ENCODE results near the gene ICOS. TPM values are rescaled to one million over a fixed set of nuclear protein-coding genes. Genes with fewer than 3 reads are reported as not detected.

The ICOS gene
- total and polyA plus RNA-seq, 9 donors: 0.05 to 0.40 (median 0.11) TPM; not detected in 4

GRCh38 chr2:203971251-203971650 is 34.7 kb downstream of the ICOS start:
- no peaks in the 10 kb centered on the region for H3K4me1 ChIP-seq (ENCODE audit: insufficient read depth)
- no peaks in the 10 kb centered on the region for H3K27me3 ChIP-seq
- H3K36me3 ChIP-seq: no peaks in the 10 kb centered on the region
- intact Hi-C loops (cut with DNase I): no loop called here
- H3K4me3 ChIP-seq: no peak overlapping the region
- 50 to 53% (median 52%) methylated on average over 5 of the region's 5 CpGs for WGBS, 3 donors
- TF ChIP-seq EP300 (IDR thresholded peaks at IDR 0.05): no peak
- TF ChIP-seq POLR2A (IDR thresholded peaks at IDR 0.05): no peak
- TF ChIP-seq CTCF (IDR thresholded peaks at IDR 0.05): no peak
- no peaks in the 10 kb centered on the region for H3K9me3 ChIP-seq
- no peak overlapping the region for H3K27ac ChIP-seq
- DNase-seq: no peak

- intact Hi-C loops (cut with DNase I): no loop called here
- TF ChIP-seq CTCF (IDR thresholded peaks at IDR 0.05) (no peak), EP300 (IDR thresholded peaks at IDR 0.05) (no peak), POLR2A (IDR thresholded peaks at IDR 0.05) (no peak)
- Histone ChIP-seq H3K4me1 (ENCODE audit: insufficient read depth) (no peaks in the 10 kb centered on the region), H3K4me3 (no peak overlapping the region), H3K27me3 (no peaks in the 10 kb centered on the region), H3K9me3 (no peaks in the 10 kb centered on the region), H3K36me3 (no peaks in the 10 kb centered on the region), H3K27ac (no peak overlapping the region)
- DNase-seq: no peak
Observed at GRCh38 chr2:203972066-203972465, 35.5 kb downstream of the ICOS start.

- WGBS, 3 donors: 93 to 99% (median 94%) methylated on average over 2 of the region's 2 CpGs
- no peak for DNase-seq
- intact Hi-C loops (cut with DNase I): no loop called here
- H3K36me3 ChIP-seq: no peaks in the 10 kb centered on the region
- H3K9me3 ChIP-seq: no peaks in the 10 kb centered on the region
- no peak overlapping the region for H3K4me3 ChIP-seq
- H3K27ac ChIP-seq: no peak overlapping the region
- H3K27me3 ChIP-seq: no peaks in the 10 kb centered on the region
- no peak for TF ChIP-seq CTCF (IDR thresholded peaks at IDR 0.05)
- TF ChIP-seq EP300 (IDR thresholded peaks at IDR 0.05): no peak
- TF ChIP-seq POLR2A (IDR thresholded peaks at IDR 0.05): no peak
- no peaks in the 10 kb centered on the region for H3K4me1 ChIP-seq (ENCODE audit: insufficient read depth)
Observed at GRCh38 chr2:203973000-203973399, 36.4 kb downstream of the ICOS start.

GRCh38 chr2:203973676-203974075 is 37.1 kb downstream of the ICOS start:
- TF ChIP-seq POLR2A (IDR thresholded peaks at IDR 0.05) (no peak), CTCF (IDR thresholded peaks at IDR 0.05) (no peak), EP300 (IDR thresholded peaks at IDR 0.05) (no peak)
- Histone ChIP-seq H3K36me3 (no peaks in the 10 kb centered on the region), H3K27me3 (no peaks in the 10 kb centered on the region), H3K4me1 (ENCODE audit: insufficient read depth) (no peaks in the 10 kb centered on the region), H3K27ac (no peak overlapping the region), H3K9me3 (no peaks in the 10 kb centered on the region), H3K4me3 (no peak overlapping the region)
- WGBS, 3 donors: 72 to 88% (median 84%) methylated on average over 3 of the region's 3 CpGs
- no peak for DNase-seq
- intact Hi-C loops (cut with DNase I): no loop called here

- Histone ChIP-seq H3K27me3 (no peaks in the 10 kb centered on the region), H3K4me1 (ENCODE audit: insufficient read depth) (no peaks in the 10 kb centered on the region), H3K4me3 (no peak overlapping the region), H3K9me3 (no peaks in the 10 kb centered on the region), H3K36me3 (no peaks in the 10 kb centered on the region), H3K27ac (no peak overlapping the region)
- intact Hi-C loops (cut with DNase I): no loop called here
- no peak for TF ChIP-seq EP300 (IDR thresholded peaks at IDR 0.05)
- TF ChIP-seq POLR2A (IDR thresholded peaks at IDR 0.05): no peak
- TF ChIP-seq CTCF (IDR thresholded peaks at IDR 0.05): no peak
- DNase-seq: no peak
- 86 to 97% (median 91%) methylated on average over 2 of the region's 2 CpGs for WGBS, 3 donors
Observed at GRCh38 chr2:203975912-203976311, 39.3 kb downstream of the ICOS start.

All from ovary (tissue), 9 donors.